ENCODE results near the gene GAB4.
"Not testable (repeated sequence)": the region's sequence is repeated elsewhere in the genome, so short reads cannot be mapped to it uniquely, and the experiment has no call there.

Gene GAB4

GRCh38 chr22:16917144-16918003 lies 90.6 kb downstream of the GAB4 start:
- peak; percentile 72 for TF ChIP-seq CTCF (IDR thresholded peaks at IDR 0.05; ENCODE audit: insufficient read depth, low read length, poor library complexity, severe bottlenecking)
- H3K27me3 ChIP-seq (replicated peaks; ENCODE audit: control insufficient read depth, insufficient read depth, low read length), result no peaks in the 10 kb centered on the region; the same call in 1 of the 2 replicates
- no peaks in the 10 kb centered on the region for H3K36me3 ChIP-seq (ENCODE audit: control insufficient read depth, insufficient read depth, low read length)
- no peak overlapping the region for H3K4me3 ChIP-seq (replicated peaks; ENCODE audit: low read depth, low read length)
- peak; percentile 4 for DNase-seq (ENCODE audit: extremely low read depth, insufficient read length)

- Histone ChIP-seq H3K27me3 (replicated peaks; ENCODE audit: control insufficient read depth, insufficient read depth, low read length) (no peaks in the 10 kb centered on the region; the same call in 1 of the 2 replicates), H3K36me3 (ENCODE audit: control insufficient read depth, insufficient read depth, low read length) (no peaks in the 10 kb centered on the region), H3K4me3 (replicated peaks; ENCODE audit: low read depth, low read length) (no peak overlapping the region)
- DNase-seq (ENCODE audit: extremely low read depth, insufficient read length), result no peak
- no peak for TF ChIP-seq CTCF (IDR thresholded peaks at IDR 0.05; ENCODE audit: insufficient read depth, low read length, poor library complexity, severe bottlenecking)
Observed at GRCh38 chr22:16915701-16916100, 92.3 kb downstream of the GAB4 start.

- not testable (repeated sequence) for H3K36me3 ChIP-seq (ENCODE audit: control insufficient read depth, insufficient read depth, low read length); DNase-seq (ENCODE audit: extremely low read depth, insufficient read length); H3K4me3 ChIP-seq (replicated peaks; ENCODE audit: low read depth, low read length); H3K27me3 ChIP-seq (replicated peaks; ENCODE audit: control insufficient read depth, insufficient read depth, low read length)
Observed at GRCh38 chr22:16914911-16915310, 93.1 kb downstream of the GAB4 start.

GRCh38 chr22:16914006-16914405 lies 94.0 kb downstream of the GAB4 start:
- H3K27me3 ChIP-seq (replicated peaks; ENCODE audit: control insufficient read depth, insufficient read depth, low read length), result no peaks in the 10 kb centered on the region; the same call in 1 of the 2 replicates
- TF ChIP-seq CTCF (IDR thresholded peaks at IDR 0.05; ENCODE audit: insufficient read depth, low read length, poor library complexity, severe bottlenecking), result no peak
- peak; percentile 3 for DNase-seq (ENCODE audit: extremely low read depth, insufficient read length)
- no peaks in the 10 kb centered on the region for H3K36me3 ChIP-seq (ENCODE audit: control insufficient read depth, insufficient read depth, low read length)
- no peak overlapping the region for H3K4me3 ChIP-seq (replicated peaks; ENCODE audit: low read depth, low read length)

- Histone ChIP-seq H3K36me3 (ENCODE audit: control insufficient read depth, insufficient read depth, low read length) (no peaks in the 10 kb centered on the region), H3K27me3 (replicated peaks; ENCODE audit: control insufficient read depth, insufficient read depth, low read length) (no peaks in the 10 kb centered on the region; the same call in 1 of the 2 replicates), H3K4me3 (replicated peaks; ENCODE audit: low read depth, low read length) (no peak overlapping the region)
- no peak for DNase-seq (ENCODE audit: extremely low read depth, insufficient read length)
- TF ChIP-seq CTCF (IDR thresholded peaks at IDR 0.05; ENCODE audit: insufficient read depth, low read length, poor library complexity, severe bottlenecking), result no peak
Observed at GRCh38 chr22:16912281-16912680, 95.7 kb downstream of the GAB4 start.
